HepG2 (cell line): ENCODE results near the gene ABHD2. TPM values are rescaled to one million over a fixed set of nuclear protein-coding genes. Genes with fewer than 3 reads are reported as not detected.

Source experiments
- ATAC-seq: fragments of 200-7000 bp; cut with Tn5 transposase; 3 replicates; pipeline ENCODE4 v1.9.1; 2020; ENCODE audit warnings: mild to moderate bottlenecking, moderate library complexity
- BruUV-seq: library from RNA; stranded (reverse); fragments of 400-500 nt; replicated peaks from 2 replicates; lab custom pipeline; 2021; lab: Mats Ljungman, UMichigan
- CTCF ChIA-PET: fragments of 300-600 bp; formaldehyde crosslinking; extraction: SDS; loops from one replicate; lab custom pipeline; 2021; ENCODE audit warnings: low total read pairs, inconsistent platforms, low intra/inter-chr PET ratio; lab: Yijun Ruan, JAX
- POLR2A ChIA-PET: fragments of 350-600 bp; sonication (Branson Sonifier 250); formaldehyde crosslinking; loops from one replicate; lab custom pipeline; 2020; ENCODE audit warnings: antibody characterized with exemption, inconsistent platforms; lab: Yijun Ruan, JAX
- DNase-seq: peaks from one replicate; pipeline ENCODE4 v3.0.0-alpha.2; 2015; ENCODE audit warnings: low spot score
- FAIRE-seq: peaks from 3 replicates; lab custom pipeline; 2011; peaks lifted over from hg19 to GRCh38; lab: Jason Lieb, UNC
- H2AFZ ChIP-seq: one replicate; pipeline ENCODE4 v1.6.1; 2011; ENCODE audit warnings: low read length, inconsistent platforms
- H3K27ac ChIP-seq: fragments of 300-600 bp; 3 replicates; pipeline ENCODE4 v1.8.0; 2011; ENCODE audit warnings: mixed run types, mild to moderate bottlenecking, mixed read lengths, low read length, inconsistent platforms; ENCODE audit not compliant: insufficient read depth; ENCODE audit errors: extremely low read length
- H3K27me3 ChIP-seq, 2 experiments: fragments of 200-600 bp in 1 of 2; 2 replicates in 1 of 2; 3 replicates in 1 of 2; pipeline versions ENCODE4 v1.6.0 to v1.8.0; 2011; ENCODE audit warnings: low read length in 2 of 2, mild to moderate bottlenecking in 2 of 2, moderate library complexity in 2 of 2, inconsistent platforms in 1 of 2; ENCODE audit not compliant: insufficient read depth in 2 of 2, control insufficient read depth in 1 of 2
- H3K36me3 ChIP-seq, 2 experiments: fragments of 200-600 bp in 1 of 2; replicated peaks in 1 of 2; 2 replicates in 1 of 2; 3 replicates in 1 of 2; pipeline versions ENCODE4 v1.5.1 to v1.8.0; 2011; ENCODE audit warnings: low read length in 2 of 2, inconsistent platforms in 1 of 2; ENCODE audit not compliant: insufficient read depth in 2 of 2, control insufficient read depth in 1 of 2
- H3K4me1 ChIP-seq: 2 replicates; pipeline ENCODE4 v1.5.1; 2012; ENCODE audit warnings: low read length, inconsistent platforms; ENCODE audit not compliant: insufficient read depth
- H3K4me2 ChIP-seq: 2 replicates; pipeline ENCODE4 v1.6.0; 2011; ENCODE audit warnings: low read depth, low read length, inconsistent platforms
- H3K4me3 ChIP-seq, 3 experiments: fragments of 200-600 bp in 1 of 3; sonication (generic), shearing (Covaris generic) in 1 of 3; replicated peaks in 1 of 3; 2 replicates each; pipeline ENCODE4 v1.5.1; 2011 to 2016; ENCODE audit warnings: low read length in 3 of 3, inconsistent platforms in 2 of 3, low read depth in 2 of 3, mild to moderate bottlenecking in 2 of 3, control low read depth in 1 of 3, mixed read lengths in 1 of 3; ENCODE audit not compliant: insufficient read depth in 1 of 3
- H3K79me2 ChIP-seq: one replicate; pipeline ENCODE4 v1.6.1; 2011; ENCODE audit warnings: low read length, inconsistent platforms; ENCODE audit not compliant: insufficient read depth
- H3K9ac ChIP-seq: 2 replicates; pipeline ENCODE4 v1.6.0; 2011; ENCODE audit warnings: mild to moderate bottlenecking, low read depth, low read length, inconsistent platforms; ENCODE audit not compliant: insufficient read depth
- H3K9me3 ChIP-seq: 2 replicates; pipeline ENCODE4 v1.5.1; 2012; ENCODE audit warnings: mild to moderate bottlenecking, low read length
- H4K20me1 ChIP-seq: 2 replicates; pipeline ENCODE4 v1.6.0; 2011; ENCODE audit warnings: inconsistent platforms, mild to moderate bottlenecking, low read length, moderate library complexity; ENCODE audit not compliant: insufficient read depth
- FOSL1 ChIP-seq: sonication (generic); formaldehyde crosslinking; IDR thresholded peaks from 2 replicates; pipeline ENCODE4 v1.9.0; 2021; ENCODE audit warnings: missing genetic modification reagents, borderline replicate concordance
- FOSL2 ChIP-seq: sonication (generic); formaldehyde crosslinking; IDR thresholded peaks from 2 replicates; pipeline ENCODE4 v1.4.0; 2020; ENCODE audit warnings: missing genetic modification reagents
- HES4 ChIP-seq: sonication (generic); formaldehyde crosslinking; IDR thresholded peaks from 2 replicates; pipeline ENCODE4 v1.9.0; 2021; ENCODE audit warnings: mild to moderate bottlenecking, missing genetic modification reagents, borderline replicate concordance
- HNRNPK ChIP-seq: fragments of 200-400 bp; formaldehyde crosslinking; IDR thresholded peaks from 2 replicates; pipeline ENCODE4 v1.6.1; 2018; ENCODE audit warnings: low read length, low read depth, moderate library complexity, mild to moderate bottlenecking; ENCODE audit not compliant: poor library complexity, severe bottlenecking
- MAFF ChIP-seq: IDR thresholded peaks from 2 replicates; pipeline ENCODE4 v1.6.1; 2011; ENCODE audit warnings: low read depth, low read length, improper control_type of control experiment
- NCOA1 ChIP-seq: sonication (generic); formaldehyde crosslinking; IDR thresholded peaks from 2 replicates; pipeline ENCODE4 v1.9.0; 2021; ENCODE audit warnings: missing genetic modification reagents
- RBAK ChIP-seq: sonication (generic); formaldehyde crosslinking; IDR thresholded peaks from 2 replicates; pipeline ENCODE4 v1.5.1; 2020; ENCODE audit warnings: mild to moderate bottlenecking, missing genetic modification reagents
- ZNF30 ChIP-seq: sonication (generic); formaldehyde crosslinking; IDR thresholded peaks from 2 replicates; pipeline ENCODE4 v1.5.0; 2020; ENCODE audit warnings: mild to moderate bottlenecking, missing genetic modification reagents
- ZNF737 ChIP-seq: sonication (generic); formaldehyde crosslinking; IDR thresholded peaks from 2 replicates; pipeline ENCODE4 v1.5.0; 2020; ENCODE audit warnings: missing genetic modification reagents, mild to moderate bottlenecking, borderline replicate concordance
- WGBS: methylation state at CpG from one replicate; pipeline ENCODE4 v1.1.6; 2017; ENCODE audit warnings: low lambda C conversion rate; 5-methylcytosine and 5-hydroxymethylcytosine counted together
- in situ Hi-C: cut with HindIII; loops from 2 replicates; pipeline ENCODE4 v1.10.0; 2017; ENCODE audit warnings: low pct_unique_long_range_greater_than_20kb; ENCODE audit not compliant: extremely low pct_ligation_motif_present
- intact Hi-C: fragments of 100-400 bp; cut with micrococcal nuclease; formaldehyde crosslinking; loops from one replicate; pipeline ENCODE4 v1.10.0; 2022; ENCODE audit not compliant: unreplicated experiment
- polyA plus RNA-seq, 8 experiments: library from polyadenylated mRNA; depleted of rRNA in 3 of 8; stranded (reverse) in 7 of 8; unstranded in 1 of 8; fragments of >200 nt; fragmentation: Illumina TruSeq in 4 of 8; extraction: Trizol in 4 of 8; gene quantifications; 2 replicates each; pipeline versions ENCODE4 v1.2.1 to v1.2.3, GENCODE V29; 2011 to 2016; ENCODE audit warnings: low read depth in 4 of 8, missing spikeins in 1 of 8, mixed read lengths in 1 of 8; ENCODE audit not compliant: insufficient read depth in 1 of 8
- total RNA-seq, 5 experiments: library from RNA; depleted of rRNA; stranded (reverse); fragments of >200 nt; fragmentation: Illumina TruSeq; extraction: Trizol; gene quantifications; 2 replicates each; pipeline ENCODE4 v1.2.3, GENCODE V29; 2016; ENCODE audit warnings: low read depth in 1 of 5
- TF ChIP-seq, protein P1 (sequence below): sonication (generic); formaldehyde crosslinking; IDR thresholded peaks from 2 replicates; pipeline ENCODE4 v1.8.0; 2022; ENCODE audit warnings: missing genetic modification reagents, mild to moderate bottlenecking, moderate library complexity, borderline replicate concordance
- TF ChIP-seq, protein P2 (sequence below): sonication (generic); formaldehyde crosslinking; IDR thresholded peaks from 2 replicates; pipeline ENCODE4 v1.4.0; 2020; ENCODE audit warnings: missing genetic modification reagents
- TF ChIP-seq, protein P3 (sequence below): sonication (generic); formaldehyde crosslinking; IDR thresholded peaks from 2 replicates; pipeline ENCODE4 v1.4.0; 2020; ENCODE audit warnings: missing genetic modification reagents
- TF ChIP-seq, protein P4 (sequence below): IDR thresholded peaks from 2 replicates; pipeline ENCODE4 v1.6.1; 2016; ENCODE audit warnings: low read depth, missing genetic modification reagents, missing compliant biosample characterization

Gene ABHD2
- total and polyA plus RNA-seq, 2 of the 13 experiments (the other 11 are each of a cell fraction or from before 2014, with no cell fraction given): 14.8 to 22.4 TPM

DNA sequence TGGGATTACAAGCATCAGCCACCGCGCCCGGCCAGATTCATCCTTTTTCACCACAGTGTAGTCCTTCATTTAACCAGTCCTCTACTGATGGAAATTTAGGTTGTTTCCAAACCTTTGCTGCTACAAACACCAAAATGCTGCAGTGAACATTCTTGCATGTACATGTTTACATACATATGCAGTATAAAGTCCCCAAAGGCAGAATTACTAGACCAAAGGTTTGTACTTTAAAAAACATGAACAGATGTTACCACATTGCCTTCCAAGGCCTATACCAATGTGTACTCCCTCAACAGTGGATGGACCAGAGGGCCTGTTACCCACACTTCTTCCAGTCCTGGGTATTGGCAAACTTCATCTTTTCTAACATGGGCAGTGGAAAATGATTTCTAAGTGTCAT is 82.1 kb downstream of the ABHD2 start:
- H3K36me3 ChIP-seq: peaks cover 0 to 9% of the 10 kb centered on the region in 2 experiments; a peak in 4 of 5 replicates
- H3K4me3 ChIP-seq: no peak overlapping the region
- CTCF ChIA-PET: interaction anchor here (1.6 to 2.7 kb wide), 2 partner anchors 42 to 112 kb away, joined by 4 to 49 read pairs; no protein-coding TSS in a partner anchor
- no peak overlapping the region for H3K4me2 ChIP-seq
- H3K9ac ChIP-seq: no peak overlapping the region
- in situ Hi-C loops: loop anchor here (5.0 to 10.0 kb wide), 2 partner anchors 33 to 266 kb away; no protein-coding TSS in a partner anchor
- 100% methylated on average over 3 of the region's 3 CpGs for WGBS
- no peaks in the 10 kb centered on the region for H3K79me2 ChIP-seq
- no TSS peak for BruUV-seq
- H3K9me3 ChIP-seq: no peaks in the 10 kb centered on the region
- POLR2A ChIA-PET: no interaction called here
- peaks cover 42% of the 10 kb centered on the region for H3K4me1 ChIP-seq
- intact Hi-C loops: loop anchor here (2.0 to 10.0 kb wide), 2 partner anchors 30 to 276 kb away; partner anchors contain the start of gene HAPLN3
- no peak for DNase-seq
- H3K27ac ChIP-seq: no peak overlapping the region
- no peaks in the 10 kb centered on the region for H3K27me3 ChIP-seq
- no peak overlapping the region for H2AFZ ChIP-seq
- no peak for ATAC-seq
- H4K20me1 ChIP-seq: no peaks in the 10 kb centered on the region
- no peak for FAIRE-seq
- TF ChIP-seq, protein P1, sequence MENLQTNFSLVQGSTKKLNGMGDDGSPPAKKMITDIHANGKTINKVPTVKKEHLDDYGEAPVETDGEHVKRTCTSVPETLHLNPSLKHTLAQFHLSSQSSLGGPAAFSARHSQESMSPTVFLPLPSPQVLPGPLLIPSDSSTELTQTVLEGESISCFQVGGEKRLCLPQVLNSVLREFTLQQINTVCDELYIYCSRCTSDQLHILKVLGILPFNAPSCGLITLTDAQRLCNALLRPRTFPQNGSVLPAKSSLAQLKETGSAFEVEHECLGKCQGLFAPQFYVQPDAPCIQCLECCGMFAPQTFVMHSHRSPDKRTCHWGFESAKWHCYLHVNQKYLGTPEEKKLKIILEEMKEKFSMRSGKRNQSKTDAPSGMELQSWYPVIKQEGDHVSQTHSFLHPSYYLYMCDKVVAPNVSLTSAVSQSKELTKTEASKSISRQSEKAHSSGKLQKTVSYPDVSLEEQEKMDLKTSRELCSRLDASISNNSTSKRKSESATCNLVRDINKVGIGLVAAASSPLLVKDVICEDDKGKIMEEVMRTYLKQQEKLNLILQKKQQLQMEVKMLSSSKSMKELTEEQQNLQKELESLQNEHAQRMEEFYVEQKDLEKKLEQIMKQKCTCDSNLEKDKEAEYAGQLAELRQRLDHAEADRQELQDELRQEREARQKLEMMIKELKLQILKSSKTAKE (CRISPR knock-in tag): no peak
- TF ChIP-seq HNRNPK (no peak), MAFF (no peak), ZNF737 (CRISPR knock-in tag) (no peak), NCOA1 (CRISPR knock-in tag) (no peak), RBAK (CRISPR knock-in tag) (no peak), HES4 (no peak), FOSL2 (CRISPR knock-in tag) (no peak), ZNF30 (CRISPR knock-in tag) (no peak), FOSL1 (CRISPR knock-in tag) (no peak)
- TF ChIP-seq, protein P2, sequence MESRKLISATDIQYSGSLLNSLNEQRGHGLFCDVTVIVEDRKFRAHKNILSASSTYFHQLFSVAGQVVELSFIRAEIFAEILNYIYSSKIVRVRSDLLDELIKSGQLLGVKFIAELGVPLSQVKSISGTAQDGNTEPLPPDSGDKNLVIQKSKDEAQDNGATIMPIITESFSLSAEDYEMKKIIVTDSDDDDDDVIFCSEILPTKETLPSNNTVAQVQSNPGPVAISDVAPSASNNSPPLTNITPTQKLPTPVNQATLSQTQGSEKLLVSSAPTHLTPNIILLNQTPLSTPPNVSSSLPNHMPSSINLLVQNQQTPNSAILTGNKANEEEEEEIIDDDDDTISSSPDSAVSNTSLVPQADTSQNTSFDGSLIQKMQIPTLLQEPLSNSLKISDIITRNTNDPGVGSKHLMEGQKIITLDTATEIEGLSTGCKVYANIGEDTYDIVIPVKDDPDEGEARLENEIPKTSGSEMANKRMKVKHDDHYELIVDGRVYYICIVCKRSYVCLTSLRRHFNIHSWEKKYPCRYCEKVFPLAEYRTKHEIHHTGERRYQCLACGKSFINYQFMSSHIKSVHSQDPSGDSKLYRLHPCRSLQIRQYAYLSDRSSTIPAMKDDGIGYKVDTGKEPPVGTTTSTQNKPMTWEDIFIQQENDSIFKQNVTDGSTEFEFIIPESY (CRISPR knock-in tag): no peak
- TF ChIP-seq, protein P3, sequence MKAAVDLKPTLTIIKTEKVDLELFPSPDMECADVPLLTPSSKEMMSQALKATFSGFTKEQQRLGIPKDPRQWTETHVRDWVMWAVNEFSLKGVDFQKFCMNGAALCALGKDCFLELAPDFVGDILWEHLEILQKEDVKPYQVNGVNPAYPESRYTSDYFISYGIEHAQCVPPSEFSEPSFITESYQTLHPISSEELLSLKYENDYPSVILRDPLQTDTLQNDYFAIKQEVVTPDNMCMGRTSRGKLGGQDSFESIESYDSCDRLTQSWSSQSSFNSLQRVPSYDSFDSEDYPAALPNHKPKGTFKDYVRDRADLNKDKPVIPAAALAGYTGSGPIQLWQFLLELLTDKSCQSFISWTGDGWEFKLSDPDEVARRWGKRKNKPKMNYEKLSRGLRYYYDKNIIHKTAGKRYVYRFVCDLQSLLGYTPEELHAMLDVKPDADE (CRISPR knock-in tag): no peak
- TF ChIP-seq, protein P4, sequence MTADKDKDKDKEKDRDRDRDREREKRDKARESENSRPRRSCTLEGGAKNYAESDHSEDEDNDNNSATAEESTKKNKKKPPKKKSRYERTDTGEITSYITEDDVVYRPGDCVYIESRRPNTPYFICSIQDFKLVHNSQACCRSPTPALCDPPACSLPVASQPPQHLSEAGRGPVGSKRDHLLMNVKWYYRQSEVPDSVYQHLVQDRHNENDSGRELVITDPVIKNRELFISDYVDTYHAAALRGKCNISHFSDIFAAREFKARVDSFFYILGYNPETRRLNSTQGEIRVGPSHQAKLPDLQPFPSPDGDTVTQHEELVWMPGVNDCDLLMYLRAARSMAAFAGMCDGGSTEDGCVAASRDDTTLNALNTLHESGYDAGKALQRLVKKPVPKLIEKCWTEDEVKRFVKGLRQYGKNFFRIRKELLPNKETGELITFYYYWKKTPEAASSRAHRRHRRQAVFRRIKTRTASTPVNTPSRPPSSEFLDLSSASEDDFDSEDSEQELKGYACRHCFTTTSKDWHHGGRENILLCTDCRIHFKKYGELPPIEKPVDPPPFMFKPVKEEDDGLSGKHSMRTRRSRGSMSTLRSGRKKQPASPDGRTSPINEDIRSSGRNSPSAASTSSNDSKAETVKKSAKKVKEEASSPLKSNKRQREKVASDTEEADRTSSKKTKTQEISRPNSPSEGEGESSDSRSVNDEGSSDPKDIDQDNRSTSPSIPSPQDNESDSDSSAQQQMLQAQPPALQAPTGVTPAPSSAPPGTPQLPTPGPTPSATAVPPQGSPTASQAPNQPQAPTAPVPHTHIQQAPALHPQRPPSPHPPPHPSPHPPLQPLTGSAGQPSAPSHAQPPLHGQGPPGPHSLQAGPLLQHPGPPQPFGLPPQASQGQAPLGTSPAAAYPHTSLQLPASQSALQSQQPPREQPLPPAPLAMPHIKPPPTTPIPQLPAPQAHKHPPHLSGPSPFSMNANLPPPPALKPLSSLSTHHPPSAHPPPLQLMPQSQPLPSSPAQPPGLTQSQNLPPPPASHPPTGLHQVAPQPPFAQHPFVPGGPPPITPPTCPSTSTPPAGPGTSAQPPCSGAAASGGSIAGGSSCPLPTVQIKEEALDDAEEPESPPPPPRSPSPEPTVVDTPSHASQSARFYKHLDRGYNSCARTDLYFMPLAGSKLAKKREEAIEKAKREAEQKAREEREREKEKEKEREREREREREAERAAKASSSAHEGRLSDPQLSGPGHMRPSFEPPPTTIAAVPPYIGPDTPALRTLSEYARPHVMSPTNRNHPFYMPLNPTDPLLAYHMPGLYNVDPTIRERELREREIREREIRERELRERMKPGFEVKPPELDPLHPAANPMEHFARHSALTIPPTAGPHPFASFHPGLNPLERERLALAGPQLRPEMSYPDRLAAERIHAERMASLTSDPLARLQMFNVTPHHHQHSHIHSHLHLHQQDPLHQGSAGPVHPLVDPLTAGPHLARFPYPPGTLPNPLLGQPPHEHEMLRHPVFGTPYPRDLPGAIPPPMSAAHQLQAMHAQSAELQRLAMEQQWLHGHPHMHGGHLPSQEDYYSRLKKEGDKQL (CRISPR knock-in tag): no peak
